Cortex of kidney (tissue), 1 donor: ENCODE data around the gene ITLN2.
"Not testable (repeated sequence)": the region's sequence is repeated elsewhere in the genome, so short reads cannot be mapped to it uniquely, and the experiment has no call there.

Experiments used
- DNase-seq: peaks from one replicate; lab custom pipeline; 2025; lab: John Stamatoyannopoulos, UW

The ITLN2 gene

GRCh38 chr1:160905617-160905989, 49.0 kb downstream of the ITLN2 start:
- no peak for DNase-seq

- no peak for DNase-seq
Observed at GRCh38 chr1:160904783-160905616, 49.6 kb downstream of the ITLN2 start.

DNA sequence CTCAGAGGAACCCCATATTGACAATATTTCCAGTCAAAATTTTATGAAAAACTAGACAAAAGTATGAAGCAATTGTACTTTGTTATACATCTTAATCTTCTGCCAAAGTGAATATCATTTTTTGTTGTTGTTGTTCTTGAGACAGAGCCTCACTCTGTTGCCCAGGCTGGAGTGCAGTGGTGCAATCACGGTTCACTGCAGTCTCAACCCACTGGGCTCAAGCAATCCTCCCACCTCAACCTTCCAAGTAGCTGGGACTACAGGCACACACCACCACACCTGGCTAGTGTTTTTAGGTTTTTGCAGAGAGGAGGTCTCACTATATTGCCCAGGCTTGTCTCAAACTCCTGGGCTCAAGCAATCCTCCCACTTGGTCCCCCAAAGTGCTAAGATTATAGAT, 52.4 kb downstream of the ITLN2 start:
- DNase-seq, result not testable (repeated sequence)

DNA sequence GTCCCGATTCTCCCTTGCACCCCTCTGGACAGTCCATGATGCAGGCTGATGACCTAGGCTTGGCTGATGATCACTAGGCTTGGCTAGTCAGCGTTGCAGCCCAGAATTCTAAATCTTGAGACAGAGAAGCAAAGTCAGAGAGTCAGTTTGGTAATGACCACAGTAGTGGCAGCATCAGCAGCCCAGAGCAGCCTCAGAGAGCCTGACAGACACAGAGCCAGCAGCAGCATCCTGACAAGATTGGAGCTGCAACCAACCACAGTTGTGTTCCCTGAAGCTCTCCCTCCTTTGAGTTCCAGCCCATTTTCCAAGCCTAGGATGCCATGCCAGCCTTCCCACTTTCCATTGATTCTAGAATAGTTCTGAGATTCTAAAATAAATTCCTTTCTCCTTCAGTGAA, 52.8 kb downstream of the ITLN2 start:
- DNase-seq, result no peak

- not testable (repeated sequence) for DNase-seq
Observed at GRCh38 chr1:160900683-160901082, 53.9 kb downstream of the ITLN2 start.
